Measurements from ENCODE around the gene LCE2C. TPM values are rescaled to one million over a fixed set of nuclear protein-coding genes. Genes with fewer than 3 reads are reported as not detected.

The LCE2C gene, protein sequence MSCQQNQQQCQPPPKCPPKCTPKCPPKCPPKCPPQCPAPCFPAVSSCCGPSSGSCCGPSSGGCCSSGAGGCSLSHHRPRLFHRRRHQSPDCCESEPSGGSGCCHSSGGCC
- not detected in 2 replicates for total RNA-seq

DNA sequence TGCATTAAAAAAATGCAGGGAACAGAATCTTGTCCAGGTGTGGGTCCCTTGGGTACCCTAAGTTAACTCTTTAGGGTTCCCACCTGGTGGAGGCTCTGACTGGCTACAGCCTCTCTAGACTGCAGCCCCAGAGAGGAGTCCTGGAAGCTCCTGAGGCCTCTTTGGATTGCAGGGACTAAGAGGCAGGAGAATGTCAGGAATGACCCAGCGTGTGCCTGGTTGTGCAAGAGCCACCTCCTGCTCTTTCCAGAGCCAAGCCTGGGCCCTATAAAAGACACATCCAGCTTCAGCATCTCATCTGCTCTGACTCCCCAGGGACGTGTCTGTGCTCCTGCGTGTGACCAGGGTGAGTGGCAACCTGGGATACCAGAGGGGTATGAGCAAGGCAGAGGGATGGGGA lies at the start of gene LCE2C:
TSS of gene LCE2C (plus strand) at position 297 of the 400 bp plus-strand sequence. CDS start 737 bp downstream, outside the sequence.

DNA sequence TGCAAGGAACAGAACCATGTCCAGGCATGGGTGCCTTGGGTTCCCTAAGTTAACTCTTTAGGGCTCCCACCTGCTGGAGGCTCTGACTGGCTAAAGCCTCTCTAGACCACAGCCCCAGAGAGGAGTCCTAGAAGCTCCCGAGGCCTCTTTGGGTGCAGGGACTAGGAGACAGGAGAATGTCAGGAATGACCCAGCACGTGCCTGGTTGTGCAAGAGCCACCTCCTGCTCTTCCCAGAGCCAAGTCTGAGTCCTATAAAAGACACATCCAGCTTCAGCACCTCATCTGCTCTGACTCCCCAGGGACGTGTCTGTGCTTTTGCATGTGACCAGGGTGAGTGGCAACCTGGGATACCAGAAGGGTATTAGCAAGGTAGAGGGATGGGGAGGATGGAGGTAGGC lies 12.0 kb upstream of the LCE2C start, which contains the start of gene LCE2D:
TSS of gene LCE2D (plus strand) at position 283 of the 400 bp plus-strand sequence. CDS start 726 bp downstream, outside the sequence.

DNA sequence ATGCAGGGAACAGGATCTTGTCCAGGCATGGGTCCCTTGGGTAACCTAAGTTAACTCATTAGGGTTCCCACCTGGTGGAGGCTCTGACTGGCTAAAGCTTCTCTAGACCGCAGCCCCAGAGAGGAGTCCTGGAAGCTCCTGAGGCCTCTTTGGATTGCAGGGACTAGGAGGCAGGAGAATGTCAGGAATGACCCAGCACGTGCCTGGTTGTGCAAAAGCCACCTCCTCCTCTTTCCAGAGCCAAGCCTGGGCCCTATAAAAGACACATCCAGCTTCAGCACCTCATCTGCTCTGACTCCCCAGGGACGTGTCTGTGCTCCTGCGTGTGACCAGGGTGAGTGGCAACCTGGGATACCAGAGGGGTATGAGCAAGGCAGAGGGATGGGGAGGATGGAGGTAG lies 10.7 kb downstream of the LCE2C start, which contains the start of gene LCE2B:
TSS of gene LCE2B (plus strand) at position 301 of the 400 bp plus-strand sequence. CDS start 721 bp downstream, outside the sequence.

DNA sequence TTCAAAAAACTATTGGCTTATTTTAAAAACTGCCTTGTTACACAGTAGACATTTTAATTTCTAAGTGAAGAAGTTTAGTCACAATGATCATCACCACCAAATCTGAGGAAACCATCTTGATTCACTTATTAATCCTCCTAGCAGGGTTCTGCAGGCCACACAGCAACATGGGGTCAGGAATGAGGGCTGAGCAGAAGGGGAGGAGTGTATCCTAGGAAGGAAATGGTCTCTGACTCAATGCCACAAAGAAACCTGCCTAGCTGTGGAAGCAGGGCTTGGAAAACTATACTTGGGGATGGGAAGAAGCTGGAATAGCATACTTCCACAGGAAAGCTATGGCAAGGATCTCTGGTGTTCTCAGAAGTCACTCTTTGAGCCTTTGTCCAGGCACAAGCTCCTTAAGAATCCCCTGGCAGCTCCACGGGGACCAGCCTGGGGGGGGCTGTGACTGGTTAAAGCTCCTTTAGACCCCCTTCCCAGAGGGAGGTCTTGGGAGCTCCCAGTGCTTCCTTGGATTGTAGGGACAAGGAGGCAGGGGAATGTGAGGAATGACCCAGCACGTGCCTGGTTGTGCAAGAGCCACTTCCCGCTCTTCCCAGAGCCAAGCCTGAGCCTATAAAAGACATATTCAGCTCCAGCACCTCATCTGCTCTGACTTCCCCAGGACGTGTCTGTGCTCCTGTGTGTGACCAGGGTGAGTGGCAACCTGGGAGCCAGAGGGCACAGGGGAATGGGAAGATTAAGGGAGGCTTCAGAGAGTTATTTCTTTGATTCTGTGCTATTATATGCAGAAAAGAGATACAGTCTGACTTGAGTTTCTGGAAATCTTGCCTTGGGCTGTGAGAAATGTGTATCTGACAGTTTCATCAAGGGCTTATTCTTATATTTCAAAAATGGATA lies 22.9 kb downstream of the LCE2C start, which contains the start of gene LCE2A:
TSS of gene LCE2A (plus strand) at position 645 of the 900 bp plus-strand sequence. CDS start 557 bp downstream, outside the sequence.

DNA sequence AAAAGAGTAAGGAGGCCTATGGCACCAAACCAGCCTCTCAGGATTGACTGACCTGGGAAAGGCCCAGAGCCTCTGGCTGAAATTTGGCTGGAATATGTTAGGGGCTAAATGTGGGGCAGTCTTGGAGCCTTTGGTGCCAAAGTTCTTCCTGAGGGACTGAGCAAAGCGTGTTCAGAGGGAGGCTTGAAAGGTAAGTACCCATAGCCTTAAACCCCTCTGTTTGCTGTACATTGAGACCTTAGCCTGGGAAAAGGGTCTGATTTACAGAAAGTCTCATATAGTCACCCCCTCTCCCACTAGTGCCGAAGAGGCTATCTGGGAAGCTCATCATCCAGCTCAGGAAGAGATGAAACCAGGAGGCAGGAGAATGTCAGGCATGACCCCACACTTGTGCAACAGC lies 32.8 kb downstream of the LCE2C start, which contains the start of gene LCE4A:
TSS of gene LCE4A (plus strand) at position 301 of the 400 bp plus-strand sequence. CDS start 916 bp downstream, outside the sequence.

Other genes starting within 250 kb of the LCE2C start
- gene LCE5A, start 164.5 kb upstream of the LCE2C start, total RNA-seq, result not detected in 2 replicates
- gene CRCT1, start 160.8 kb upstream of the LCE2C start, total RNA-seq, result not detected in 2 replicates
- gene LCE3E, start 108.5 kb upstream of the LCE2C start, total RNA-seq, result not detected in 2 replicates
- not detected in 2 replicates for gene LCE3D, start 94.8 kb upstream of the LCE2C start, total RNA-seq
- not detected in 2 replicates for gene LCE3C, start 75.0 kb upstream of the LCE2C start, total RNA-seq
- not detected in 2 replicates for gene LCE3B, start 61.5 kb upstream of the LCE2C start, total RNA-seq
- gene LCE3A, start 52.2 kb upstream of the LCE2C start, total RNA-seq, result not detected in 2 replicates
- gene LCE2D, start 11.9 kb upstream of the LCE2C start, total RNA-seq, result not detected in 2 replicates
- gene LCE2B, start 10.8 kb downstream of the LCE2C start, total RNA-seq, result not detected in 2 replicates
- gene LCE2A, start 23.1 kb downstream of the LCE2C start, total RNA-seq, result not detected in 2 replicates
- gene LCE4A, start 32.9 kb downstream of the LCE2C start, total RNA-seq, result not detected in 2 replicates
- gene KPRP, start 82.7 kb downstream of the LCE2C start, total RNA-seq, result not detected in 2 replicates
- not detected in 2 replicates for gene LCE1F, start 99.9 kb downstream of the LCE2C start, total RNA-seq
- not detected in 2 replicates for gene LCE1E, start 111.0 kb downstream of the LCE2C start, total RNA-seq
- not detected in 2 replicates for gene LCE1D, start 121.4 kb downstream of the LCE2C start, total RNA-seq
- not detected in 2 replicates for gene LCE1C, start 131.4 kb downstream of the LCE2C start, total RNA-seq
- not detected in 2 replicates for gene LCE1B, start 136.7 kb downstream of the LCE2C start, total RNA-seq
- not detected in 2 replicates for gene LCE1A, start 152.2 kb downstream of the LCE2C start, total RNA-seq
- gene LCE6A, start 167.6 kb downstream of the LCE2C start, total RNA-seq, result not detected in 2 replicates
- gene LCE7A, start 184.7 kb downstream of the LCE2C start, total RNA-seq, result not detected in 2 replicates
- gene SMCP, start 203.0 kb downstream of the LCE2C start, total RNA-seq, result not detected in 2 replicates
- not detected in 2 replicates for gene IVL, start 233.3 kb downstream of the LCE2C start, total RNA-seq